A673 (cell line): Measurements from ENCODE around the gene GPC6.

Experiments
- EZH2 ChIP-seq: fragments of 200-600 bp; sonication (generic); IDR thresholded peaks from 2 replicates; pipeline ENCODE4 v1.6.1; 2017; ENCODE audit warnings: borderline replicate concordance, low read depth, mild to moderate bottlenecking, mixed read lengths, antibody characterized with exemption, low read length; ENCODE audit not compliant: poor library complexity, severe bottlenecking
- TF ChIP-seq, protein P1 (sequence below): fragments of 300-800, 200-600 bp; sonication (generic); conservative IDR thresholded peaks from 2 replicates; pipeline ENCODE4 v1.5.1; 2017; ENCODE audit warnings: low read depth, mild to moderate bottlenecking, antibody characterized with exemption, low read length, moderate library complexity, mixed read lengths

DNA sequence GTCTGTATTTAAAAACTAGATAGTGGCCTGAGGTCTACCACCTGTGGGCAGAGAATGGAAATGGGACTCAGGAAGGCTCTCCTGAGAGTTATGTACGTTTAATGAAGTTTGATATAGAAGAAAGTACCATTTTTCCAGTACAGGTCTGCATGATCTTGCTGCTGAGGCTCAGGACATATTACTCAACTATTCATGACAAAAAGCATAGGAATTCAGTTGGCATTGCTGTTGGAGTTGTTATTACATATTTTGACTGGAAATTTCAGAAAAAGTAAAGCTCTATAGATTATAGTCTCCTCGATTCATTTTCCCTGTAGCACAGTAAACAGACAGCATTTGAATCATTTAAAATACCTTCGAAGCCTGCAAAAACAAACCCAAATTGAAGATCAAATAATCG lies 783.1 kb downstream of the GPC6 start:
- TF ChIP-seq EZH2 = no peak
- TF ChIP-seq, protein P1, sequence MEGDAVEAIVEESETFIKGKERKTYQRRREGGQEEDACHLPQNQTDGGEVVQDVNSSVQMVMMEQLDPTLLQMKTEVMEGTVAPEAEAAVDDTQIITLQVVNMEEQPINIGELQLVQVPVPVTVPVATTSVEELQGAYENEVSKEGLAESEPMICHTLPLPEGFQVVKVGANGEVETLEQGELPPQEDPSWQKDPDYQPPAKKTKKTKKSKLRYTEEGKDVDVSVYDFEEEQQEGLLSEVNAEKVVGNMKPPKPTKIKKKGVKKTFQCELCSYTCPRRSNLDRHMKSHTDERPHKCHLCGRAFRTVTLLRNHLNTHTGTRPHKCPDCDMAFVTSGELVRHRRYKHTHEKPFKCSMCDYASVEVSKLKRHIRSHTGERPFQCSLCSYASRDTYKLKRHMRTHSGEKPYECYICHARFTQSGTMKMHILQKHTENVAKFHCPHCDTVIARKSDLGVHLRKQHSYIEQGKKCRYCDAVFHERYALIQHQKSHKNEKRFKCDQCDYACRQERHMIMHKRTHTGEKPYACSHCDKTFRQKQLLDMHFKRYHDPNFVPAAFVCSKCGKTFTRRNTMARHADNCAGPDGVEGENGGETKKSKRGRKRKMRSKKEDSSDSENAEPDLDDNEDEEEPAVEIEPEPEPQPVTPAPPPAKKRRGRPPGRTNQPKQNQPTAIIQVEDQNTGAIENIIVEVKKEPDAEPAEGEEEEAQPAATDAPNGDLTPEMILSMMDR = no peak
